Central memory CD8-positive, alpha-beta T cell (primary cell): ENCODE results near the gene MAPRE3.

ENCODE experiments used
- ATAC-seq: fragments of 150-1000 bp; cut with Tn5 transposase; replicated peaks from 2 replicates; pipeline ENCODE4 v1.10.0; 2022; ENCODE audit warnings: mild to moderate bottlenecking, moderate FRiP score, moderate number of reproducible peaks; ENCODE audit not compliant: poor library complexity, severe bottlenecking; ENCODE audit errors: extremely low read depth
- DNase-seq, 2 donors: peaks; one replicate each; pipeline ENCODE4 v3.0.0; 2021; ENCODE audit warnings: low spot score in 2 of 2
- H3K27ac Mint-ChIP-seq: one replicate; pipeline ENCODE4 v1.8.0; 2022; ENCODE audit warnings: low read depth, mild to moderate bottlenecking, moderate library complexity, mixed read lengths
- H3K27me3 Mint-ChIP-seq: one replicate; pipeline ENCODE4 v1.8.0; 2022; ENCODE audit warnings: mixed read lengths
- H3K36me3 Mint-ChIP-seq: one replicate; pipeline ENCODE4 v1.8.0; 2022; ENCODE audit warnings: mild to moderate bottlenecking, moderate library complexity, mixed read lengths; ENCODE audit not compliant: insufficient read depth
- H3K4me1 Mint-ChIP-seq: one replicate; pipeline ENCODE4 v1.8.0; 2022; ENCODE audit warnings: mixed read lengths
- H3K4me3 Mint-ChIP-seq: one replicate; pipeline ENCODE4 v1.8.0; 2022; ENCODE audit warnings: mild to moderate bottlenecking, moderate library complexity, mixed read lengths
- H3K9me3 Mint-ChIP-seq: one replicate; pipeline ENCODE4 v1.8.0; 2022; ENCODE audit warnings: mixed read lengths

Gene MAPRE3

GRCh38 chr2:27013738-27014137 lies 43.3 kb downstream of the MAPRE3 start:
- ATAC-seq (no peak), DNase-seq (no peak)
- Mint-ChIP-seq H3K4me1 (no peaks in the 10 kb centered on the region), H3K27me3 (no peaks in the 10 kb centered on the region), H3K9me3 (no peaks in the 10 kb centered on the region), H3K27ac (no peak overlapping the region), H3K36me3 (peaks cover 9% of the 10 kb centered on the region), H3K4me3 (no peak overlapping the region)

GRCh38 chr2:27014771-27015433 lies 44.5 kb downstream of the MAPRE3 start:
- H3K36me3 Mint-ChIP-seq, result peaks cover 9% of the 10 kb centered on the region
- no peak for ATAC-seq
- no peaks in the 10 kb centered on the region for H3K9me3 Mint-ChIP-seq
- H3K27ac Mint-ChIP-seq, result no peak overlapping the region
- H3K27me3 Mint-ChIP-seq, result no peaks in the 10 kb centered on the region
- H3K4me1 Mint-ChIP-seq, result no peaks in the 10 kb centered on the region
- DNase-seq, result no peak
- H3K4me3 Mint-ChIP-seq, result no peak overlapping the region

- ATAC-seq (no peak), DNase-seq (peak in 1 of 2 donors; percentile 16)
- Mint-ChIP-seq H3K27me3 (no peaks in the 10 kb centered on the region), H3K4me3 (no peak overlapping the region), H3K9me3 (no peaks in the 10 kb centered on the region), H3K36me3 (peaks cover 7% of the 10 kb centered on the region), H3K4me1 (no peaks in the 10 kb centered on the region), H3K27ac (no peak overlapping the region)
Measured at GRCh38 chr2:27016801-27017325, 46.4 kb downstream of the MAPRE3 start.

- no peaks in the 10 kb centered on the region for H3K9me3 Mint-ChIP-seq
- DNase-seq (no peak), ATAC-seq (no peak)
- H3K27me3 Mint-ChIP-seq, result no peaks in the 10 kb centered on the region
- peaks cover 7% of the 10 kb centered on the region for H3K36me3 Mint-ChIP-seq
- H3K27ac Mint-ChIP-seq, result no peak overlapping the region
- no peaks in the 10 kb centered on the region for H3K4me1 Mint-ChIP-seq
- H3K4me3 Mint-ChIP-seq, result no peak overlapping the region
Measured at GRCh38 chr2:27018142-27018541, 47.7 kb downstream of the MAPRE3 start.

GRCh38 chr2:27019459-27019858 lies 49.0 kb downstream of the MAPRE3 start:
- DNase-seq (no peak), ATAC-seq (no peak)
- H3K9me3 Mint-ChIP-seq, result no peaks in the 10 kb centered on the region
- no peaks in the 10 kb centered on the region for H3K4me1 Mint-ChIP-seq
- H3K36me3 Mint-ChIP-seq, result peaks cover 7% of the 10 kb centered on the region
- no peaks in the 10 kb centered on the region for H3K27me3 Mint-ChIP-seq
- no peak overlapping the region for H3K27ac Mint-ChIP-seq
- no peak overlapping the region for H3K4me3 Mint-ChIP-seq

- H3K9me3 Mint-ChIP-seq, result no peaks in the 10 kb centered on the region
- no peaks in the 10 kb centered on the region for H3K4me1 Mint-ChIP-seq
- no peak overlapping the region for H3K4me3 Mint-ChIP-seq
- ATAC-seq (no peak), DNase-seq (no peak)
- H3K27ac Mint-ChIP-seq, result no peak overlapping the region
- no peaks in the 10 kb centered on the region for H3K27me3 Mint-ChIP-seq
- H3K36me3 Mint-ChIP-seq, result peaks cover 5% of the 10 kb centered on the region
Measured at GRCh38 chr2:27019931-27020855, 49.8 kb downstream of the MAPRE3 start.

GRCh38 chr2:27021253-27022049 lies 51.0 kb downstream of the MAPRE3 start:
- no peak for DNase-seq
- H3K27me3 Mint-ChIP-seq, result no peaks in the 10 kb centered on the region
- H3K4me1 Mint-ChIP-seq, result no peaks in the 10 kb centered on the region
- H3K36me3 Mint-ChIP-seq, result peaks cover 1% of the 10 kb centered on the region
- H3K4me3 Mint-ChIP-seq, result no peak overlapping the region
- H3K27ac Mint-ChIP-seq, result no peak overlapping the region
- no peaks in the 10 kb centered on the region for H3K9me3 Mint-ChIP-seq
- no peak for ATAC-seq

GRCh38 chr2:27023740-27024139 lies 53.3 kb downstream of the MAPRE3 start:
- no peaks in the 10 kb centered on the region for H3K9me3 Mint-ChIP-seq
- H3K4me3 Mint-ChIP-seq, result no peak overlapping the region
- H3K27me3 Mint-ChIP-seq, result no peaks in the 10 kb centered on the region
- H3K36me3 Mint-ChIP-seq, result peaks cover 9% of the 10 kb centered on the region
- no peak for DNase-seq
- no peak overlapping the region for H3K27ac Mint-ChIP-seq
- no peak for ATAC-seq
- no peaks in the 10 kb centered on the region for H3K4me1 Mint-ChIP-seq

- DNase-seq (no peak), ATAC-seq (no peak)
- no peak overlapping the region for H3K27ac Mint-ChIP-seq
- H3K36me3 Mint-ChIP-seq, result peaks cover 9% of the 10 kb centered on the region
- H3K4me1 Mint-ChIP-seq, result no peaks in the 10 kb centered on the region
- H3K27me3 Mint-ChIP-seq, result no peaks in the 10 kb centered on the region
- no peak overlapping the region for H3K4me3 Mint-ChIP-seq
- no peaks in the 10 kb centered on the region for H3K9me3 Mint-ChIP-seq
Measured at GRCh38 chr2:27024188-27024587, 53.8 kb downstream of the MAPRE3 start.

- peaks cover 11% of the 10 kb centered on the region for H3K36me3 Mint-ChIP-seq
- H3K9me3 Mint-ChIP-seq, result no peaks in the 10 kb centered on the region
- H3K4me3 Mint-ChIP-seq, result no peak overlapping the region
- DNase-seq, result no peak
- H3K27me3 Mint-ChIP-seq, result no peaks in the 10 kb centered on the region
- no peak overlapping the region for H3K27ac Mint-ChIP-seq
- no peak for ATAC-seq
- H3K4me1 Mint-ChIP-seq, result peaks cover 6% of the 10 kb centered on the region
Measured at GRCh38 chr2:27024812-27025211, 54.4 kb downstream of the MAPRE3 start.

- ATAC-seq (no peak), DNase-seq (no peak)
- H3K9me3 Mint-ChIP-seq, result no peaks in the 10 kb centered on the region
- peaks cover 11% of the 10 kb centered on the region for H3K36me3 Mint-ChIP-seq
- H3K27ac Mint-ChIP-seq, result no peak overlapping the region
- no peak overlapping the region for H3K4me3 Mint-ChIP-seq
- H3K27me3 Mint-ChIP-seq, result no peaks in the 10 kb centered on the region
- H3K4me1 Mint-ChIP-seq, result peaks cover 6% of the 10 kb centered on the region
Measured at GRCh38 chr2:27025281-27025800, 54.9 kb downstream of the MAPRE3 start.
